IMR-90 (cell line): ENCODE data around the gene SIX4. TPM values are rescaled to one million over a fixed set of nuclear protein-coding genes. Genes with fewer than 3 reads are reported as not detected.

Experiments used
- ATAC-seq: fragments of 200-7000 bp; cut with Tn5 transposase; 2 replicates; pipeline ENCODE4 v1.9.1; 2020; ENCODE audit warnings: low read depth, mild to moderate bottlenecking, moderate library complexity
- BruUV-seq: library from RNA; stranded (reverse); fragments of 400-500 nt; replicated peaks from 2 replicates; lab custom pipeline; 2021; lab: Mats Ljungman, UMichigan
- CTCF ChIA-PET: fragments of 300-600 bp; formaldehyde crosslinking; extraction: SDS; loops from one replicate; lab custom pipeline; 2021; ENCODE audit warnings: antibody characterized with exemption; lab: Yijun Ruan, JAX
- POLR2A ChIA-PET: fragments of 300-600 bp; sonication (Branson Sonifier 250); formaldehyde crosslinking; loops from one replicate; lab custom pipeline; 2022; ENCODE audit warnings: antibody characterized with exemption; ENCODE audit not compliant: unreplicated experiment; lab: Charles Lee
- DNase-seq: peaks from one replicate; pipeline ENCODE4 v3.0.0; 2013
- H2AFZ ChIP-seq: replicated peaks from 2 replicates; pipeline ENCODE3; 2013; ENCODE audit warnings: low read length, mild to moderate bottlenecking; ENCODE audit not compliant: poor library complexity
- H2AK5ac ChIP-seq: 2 replicates; pipeline ENCODE4 v1.6.1; 2013; ENCODE audit warnings: low read depth, low read length, inconsistent platforms
- H2AK9ac ChIP-seq: replicated peaks from 2 replicates; pipeline ENCODE3; 2013; ENCODE audit warnings: mild to moderate bottlenecking, low read depth, low read length, moderate library complexity; ENCODE audit not compliant: poor library complexity
- H2BK120ac ChIP-seq: 2 replicates; pipeline ENCODE4 v1.6.1; 2013; ENCODE audit warnings: low read depth, low read length, inconsistent platforms
- H2BK15ac ChIP-seq: 3 replicates; pipeline ENCODE4 v1.6.1; 2013; ENCODE audit warnings: low read depth, low read length, inconsistent platforms
- H2BK20ac ChIP-seq: 2 replicates; pipeline ENCODE4 v1.6.1; 2013; ENCODE audit warnings: low read depth, mild to moderate bottlenecking, inconsistent platforms, low read length, moderate library complexity
- H2BK5ac ChIP-seq: 2 replicates; pipeline ENCODE4 v1.6.1; 2013; ENCODE audit warnings: mild to moderate bottlenecking, low read depth, low read length, inconsistent platforms; ENCODE audit not compliant: poor library complexity, severe bottlenecking
- H3K14ac ChIP-seq: replicated peaks from 2 replicates; pipeline ENCODE4 v1.6.1; 2013; ENCODE audit warnings: low read depth, low read length, inconsistent platforms
- H3K18ac ChIP-seq: 2 replicates; pipeline ENCODE4 v1.6.1; 2013; ENCODE audit warnings: low read depth, low read length, control low read depth
- H3K23ac ChIP-seq: 2 replicates; pipeline ENCODE4 v1.6.1; 2013; ENCODE audit warnings: low read depth, low read length, inconsistent platforms
- H3K27ac ChIP-seq: 2 replicates; pipeline ENCODE4 v1.5.1; 2013; ENCODE audit warnings: mild to moderate bottlenecking, control low read depth, low read length; ENCODE audit not compliant: insufficient read depth
- H3K27me3 ChIP-seq: 2 replicates; pipeline ENCODE4 v1.6.1; 2013; ENCODE audit warnings: low read length; ENCODE audit not compliant: control insufficient read depth, insufficient read depth
- H3K36me3 ChIP-seq: 2 replicates; pipeline ENCODE4 v1.6.1; 2013; ENCODE audit warnings: low read length, mixed read lengths; ENCODE audit not compliant: control insufficient read depth, insufficient read depth
- H3K4ac ChIP-seq: 2 replicates; pipeline ENCODE4 v1.6.1; 2013; ENCODE audit warnings: low read depth, low read length, inconsistent platforms
- H3K4me1 ChIP-seq: 2 replicates; pipeline ENCODE4 v1.6.1; 2013; ENCODE audit warnings: low read length, mixed read lengths; ENCODE audit not compliant: control insufficient read depth, insufficient read depth
- H3K4me2 ChIP-seq: 2 replicates; pipeline ENCODE4 v1.6.1; 2013; ENCODE audit warnings: low read depth, mild to moderate bottlenecking, control low read depth, low read length, moderate library complexity
- H3K4me3 ChIP-seq: 2 replicates; pipeline ENCODE4 v1.5.1; 2013; ENCODE audit warnings: low read depth, mild to moderate bottlenecking, control low read depth, low read length, moderate library complexity; ENCODE audit not compliant: insufficient read depth
- H3K56ac ChIP-seq: 2 replicates; pipeline ENCODE4 v1.6.1; 2013; ENCODE audit warnings: low read length, inconsistent platforms; ENCODE audit not compliant: insufficient read depth; ENCODE audit errors: extremely low read depth
- H3K79me1 ChIP-seq, 2 experiments: 2 replicates each; pipeline ENCODE4 v1.6.1; 2013; ENCODE audit warnings: low read length in 2 of 2, inconsistent platforms in 1 of 2, low read depth in 1 of 2
- H3K9ac ChIP-seq: 2 replicates; pipeline ENCODE4 v1.6.1; 2013; ENCODE audit warnings: low read depth, low read length, control low read depth
- H3K9me1 ChIP-seq: 2 replicates; pipeline ENCODE4 v1.6.1; 2013; ENCODE audit warnings: low read length, inconsistent platforms; ENCODE audit not compliant: insufficient read depth
- H3K9me3 ChIP-seq: 2 replicates; pipeline ENCODE4 v1.6.1; 2013; ENCODE audit warnings: low read length; ENCODE audit not compliant: control insufficient read depth, insufficient read depth
- H4K20me1 ChIP-seq: 2 replicates; pipeline ENCODE4 v1.6.1; 2013; ENCODE audit warnings: low read length, inconsistent platforms; ENCODE audit not compliant: insufficient read depth
- H4K5ac ChIP-seq: 2 replicates; pipeline ENCODE4 v1.6.1; 2013; ENCODE audit warnings: mild to moderate bottlenecking, low read depth, low read length, control low read depth
- H4K8ac ChIP-seq, 2 experiments: 2 replicates each; pipeline ENCODE4 v1.6.1; 2013; ENCODE audit warnings: low read depth in 2 of 2, low read length in 2 of 2, control low read depth in 1 of 2, inconsistent platforms in 1 of 2
- H4K91ac ChIP-seq: 2 replicates; pipeline ENCODE4 v1.6.1; 2013; ENCODE audit warnings: low read depth, low read length, inconsistent platforms; ENCODE audit not compliant: insufficient read depth
- BHLHE40 ChIP-seq: fragments of 150-350 bp; IDR thresholded peaks from 2 replicates; pipeline ENCODE4 v1.6.1; 2016; ENCODE audit warnings: mild to moderate bottlenecking, low read depth, low read length
- CEBPB ChIP-seq: IDR thresholded peaks from 2 replicates; pipeline ENCODE4 v1.6.1; 2012; ENCODE audit warnings: low read depth, low read length, improper control_type of control experiment
- ELK1 ChIP-seq: fragments of 150-350 bp; IDR thresholded peaks from 2 replicates; pipeline ENCODE4 v1.6.1; 2016; ENCODE audit warnings: low read depth, mild to moderate bottlenecking, low read length, moderate library complexity, borderline replicate concordance
- FOS ChIP-seq: fragments of 150-350 bp; IDR thresholded peaks from 2 replicates; pipeline ENCODE4 v1.6.1; 2016; ENCODE audit warnings: low read depth, low read length
- MAFK ChIP-seq: IDR thresholded peaks from 2 replicates; pipeline ENCODE4 v1.6.1; 2012; ENCODE audit warnings: low read depth, low read length, improper control_type of control experiment
- MAZ ChIP-seq: IDR thresholded peaks from 2 replicates; pipeline ENCODE4 v1.6.1; 2012; ENCODE audit warnings: low read depth, mild to moderate bottlenecking, low read length, improper control_type of control experiment, moderate library complexity, borderline replicate concordance
- MXI1 ChIP-seq: IDR thresholded peaks from 2 replicates; pipeline ENCODE4 v1.6.1; 2012; ENCODE audit warnings: low read depth, mild to moderate bottlenecking, low read length, moderate library complexity, borderline replicate concordance
- NFE2L2 ChIP-seq: fragments of 150-350 bp; IDR thresholded peaks from 2 replicates; pipeline ENCODE4 v1.6.1; 2016; ENCODE audit warnings: low read depth, mild to moderate bottlenecking, low read length
- POLR2A ChIP-seq: IDR thresholded peaks from 2 replicates; pipeline ENCODE4 v1.6.1; 2012; ENCODE audit warnings: mild to moderate bottlenecking, low read depth, low read length
- RAD21 ChIP-seq: IDR thresholded peaks from 2 replicates; pipeline ENCODE4 v1.6.1; 2012; ENCODE audit warnings: low read length, improper control_type of control experiment
- RFX5 ChIP-seq: IDR thresholded peaks from 2 replicates; pipeline ENCODE4 v1.8.0; 2012; ENCODE audit warnings: low read depth, mild to moderate bottlenecking, low read length, moderate library complexity
- SMC3 ChIP-seq: fragments of 150-350 bp; IDR thresholded peaks from 2 replicates; pipeline ENCODE4 v1.6.1; 2016; ENCODE audit warnings: low read depth, mild to moderate bottlenecking, antibody characterized with exemption, low read length, moderate library complexity
- USF2 ChIP-seq: fragments of 150-350 bp; IDR thresholded peaks from 2 replicates; pipeline ENCODE4 v1.6.1; 2017; ENCODE audit warnings: mild to moderate bottlenecking, antibody characterized with exemption, low read length, low read depth
- WGBS, 2 experiments: methylation state at CpG; one replicate each; pipeline versions ENCODE4 v1.1.5 to v1.1.7; 2013; ENCODE audit warnings: missing lambda C conversion rate in 2 of 2; ENCODE audit not compliant: insufficient read length in 1 of 2; ENCODE audit errors: extremely low coverage in 2 of 2; 5-methylcytosine and 5-hydroxymethylcytosine counted together
- dilution Hi-C: fragments of 300-500 bp; cut with HindIII; formaldehyde crosslinking; loops from one replicate; pipeline ENCODE4 v1.14.3; 2018; ENCODE audit warnings: low sequenced_read_pairs; ENCODE audit not compliant: unreplicated experiment
- in situ Hi-C: fragments of 300-500 bp; cut with MboI; formaldehyde crosslinking; loops from 3 replicates; pipeline ENCODE4 v1.14.3; 2019; ENCODE audit warnings: low sequenced_read_pairs, inconsistent platforms, mixed read lengths
- intact Hi-C: fragments of 100-400 bp; cut with micrococcal nuclease; formaldehyde crosslinking; loops from 2 replicates; pipeline ENCODE4 v1.10.0; 2022
- polyA plus RNA-seq, 3 experiments: library from polyadenylated mRNA; depleted of rRNA; stranded (reverse); fragments of >200 nt; gene quantifications; 2 replicates each; pipeline ENCODE4 v1.2.3, GENCODE V29; 2012; ENCODE audit warnings: low replicate concordance in 1 of 3
- total RNA-seq: library from RNA; depleted of rRNA; stranded (reverse); fragments of >200 nt; gene quantifications from 2 replicates; pipeline ENCODE4 v1.2.3, GENCODE V29; 2012

Gene SIX4
- total and polyA plus RNA-seq, 2 of the 4 experiments (the other 2 are of a cell fraction): 7.1 to 42.7 TPM

GRCh38 chr14:60720962-60721325, 3.2 kb downstream of the SIX4 start (continued):
- TF ChIP-seq ELK1 (no peak), CEBPB (no peak), RFX5 (no peak), BHLHE40 (no peak)

GRCh38 chr14:60720391-60720790, 3.8 kb downstream of the SIX4 start:
- H4K5ac ChIP-seq: no peak overlapping the region
- peak overlapping the region; percentile 98 for H3K4me2 ChIP-seq
- H4K91ac ChIP-seq: 0 out of 2 replicates have a peak overlapping the region, but pooled peaks have one; percentile 13
- CTCF ChIA-PET: no interaction called here
- no peak overlapping the region; the same call in 1 of the 2 replicates for H2AK5ac ChIP-seq
- peak overlapping the region; percentile 9 for H2BK5ac ChIP-seq
- ATAC-seq: no peak
- H3K27me3 ChIP-seq: no peaks in the 10 kb centered on the region
- H3K56ac ChIP-seq: no peak overlapping the region
- H3K27ac ChIP-seq: no peak overlapping the region
- intact Hi-C loops: loop anchor here (2.0 to 5.0 kb wide), 2 partner anchors 72 to 382 kb away; partner anchors contain the start of gene SIX1
- no CpG with 5 or more reads among the region's 1 CpG for WGBS, 2 experiments
- H3K4ac ChIP-seq: peak overlapping the region; percentile 60; the same call in 1 of the 2 replicates
- BruUV-seq: no TSS peak
- in situ Hi-C loops: loop anchor here (5.0 kb wide), 2 partner anchors 83 to 262 kb away; partner anchors contain the start of genes SLC38A6 and TRMT5
- peak overlapping the region; percentile 33; the same call in 1 of the 2 replicates for H2BK120ac ChIP-seq
- H2AK9ac ChIP-seq: no peak overlapping the region
- H3K14ac ChIP-seq: peak overlapping the region; percentile 39; the same call in 1 of the 2 replicates
- H3K9ac ChIP-seq: peak overlapping the region; percentile 80
- no peak overlapping the region for H2AFZ ChIP-seq
- peaks cover 13 to 41% of the 10 kb centered on the region in 2 experiments; a peak in 3 of 4 replicates for H3K79me1 ChIP-seq
- dilution Hi-C loops: no loop called here
- H3K36me3 ChIP-seq: peaks cover 21% of the 10 kb centered on the region
- peaks cover 10% of the 10 kb centered on the region for H3K4me1 ChIP-seq
- peak; percentile 11 for DNase-seq
- POLR2A ChIA-PET: interaction anchor here (0.6 kb wide), 1 partner anchor 369 kb away, joined by 3 read pairs; no protein-coding TSS in a partner anchor
- peaks cover 42% of the 10 kb centered on the region; the same call in 1 of the 2 replicates for H4K20me1 ChIP-seq
- H3K23ac ChIP-seq: peak overlapping the region; percentile 90; the same call in 1 of the 2 replicates
- peaks cover 9% of the 10 kb centered on the region for H3K9me1 ChIP-seq
- no peak overlapping the region for H2BK20ac ChIP-seq
- no peaks in the 10 kb centered on the region for H3K9me3 ChIP-seq
- no peak overlapping the region for H4K8ac ChIP-seq
- H2BK15ac ChIP-seq: no peak overlapping the region
- H3K4me3 ChIP-seq: peak overlapping the region; percentile 71; the same call in 1 of the 2 replicates
- no peak overlapping the region for H3K18ac ChIP-seq
- no peak for TF ChIP-seq FOS
- no peak for TF ChIP-seq USF2
- TF ChIP-seq RAD21: no peak
- TF ChIP-seq NFE2L2: no peak
- TF ChIP-seq MXI1: no peak
- no peak for TF ChIP-seq BHLHE40
- TF ChIP-seq MAFK: no peak
- TF ChIP-seq ELK1: no peak
- no peak for TF ChIP-seq MAZ
- no peak for TF ChIP-seq POLR2A
- no peak for TF ChIP-seq SMC3
- no peak for TF ChIP-seq CEBPB
